GM21786 (cell line): Measurements from ENCODE around the gene SLIT3.

ENCODE experiments used
- ATAC-seq: cut with Tn5 transposase; IDR thresholded peaks from one replicate; pipeline ENCODE4 v1.9.1; 2021; ENCODE audit not compliant: unreplicated experiment

SLIT3 gene

GRCh38 chr5:169272111-169272510 lies 28.8 kb downstream of the SLIT3 start:
- no peak for ATAC-seq

DNA sequence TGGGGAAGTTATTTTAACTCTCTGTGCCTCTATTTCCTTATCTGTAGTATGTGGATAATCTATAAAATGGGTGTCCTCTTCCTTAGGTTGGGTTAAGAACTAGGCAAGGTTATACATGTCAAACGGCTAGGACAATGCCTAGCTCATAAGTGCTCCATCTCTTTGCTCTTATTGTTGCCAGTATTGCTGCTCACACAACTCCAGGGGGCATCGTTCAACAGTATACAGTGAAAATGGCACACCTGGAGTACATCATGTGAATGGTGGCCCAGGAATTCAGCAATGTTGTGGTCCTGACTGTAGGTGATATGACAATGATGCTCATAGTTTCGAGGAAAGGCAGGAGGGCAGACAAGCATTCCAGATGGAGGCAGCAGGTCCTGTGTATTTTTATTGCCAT lies 30.1 kb downstream of the SLIT3 start:
- no peak for ATAC-seq

DNA sequence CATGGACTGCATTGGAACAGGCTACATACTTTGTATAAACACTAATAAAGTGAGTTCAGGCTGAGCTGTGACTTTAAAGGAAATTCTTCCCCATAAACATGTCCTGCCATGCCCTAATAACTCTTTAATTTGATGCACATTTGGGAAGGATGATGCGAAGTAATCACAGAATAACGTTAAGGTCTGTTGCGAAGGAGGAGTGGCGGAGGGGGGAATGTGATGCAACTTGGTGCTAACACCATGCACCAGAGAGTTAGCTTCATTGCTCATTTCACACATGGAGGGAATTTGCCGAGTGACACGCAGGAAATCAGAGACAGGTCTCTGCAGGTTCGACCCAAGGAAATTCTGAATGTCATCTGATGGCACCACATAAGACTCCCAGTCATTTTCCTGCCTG lies 32.9 kb downstream of the SLIT3 start:
- ATAC-seq: no peak

DNA sequence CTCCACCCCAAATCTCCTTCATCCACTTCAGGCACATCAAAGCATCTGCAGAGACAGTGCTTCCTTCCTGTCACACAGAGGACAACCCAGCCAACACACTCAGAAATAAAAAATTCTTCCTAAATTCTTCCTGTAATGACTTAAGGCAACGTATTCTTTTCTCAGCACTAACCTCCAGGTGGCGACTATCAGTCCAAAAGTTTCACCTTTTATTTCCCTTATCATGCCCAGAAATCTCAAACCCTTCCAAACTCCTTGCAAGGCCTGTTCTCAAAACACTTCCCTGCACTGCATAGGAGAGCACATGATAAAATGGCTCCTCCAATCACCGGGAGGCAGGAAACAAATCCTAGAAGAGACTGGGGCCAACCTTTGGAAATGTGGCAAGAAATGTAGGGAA lies 35.1 kb downstream of the SLIT3 start:
- no peak for ATAC-seq

DNA sequence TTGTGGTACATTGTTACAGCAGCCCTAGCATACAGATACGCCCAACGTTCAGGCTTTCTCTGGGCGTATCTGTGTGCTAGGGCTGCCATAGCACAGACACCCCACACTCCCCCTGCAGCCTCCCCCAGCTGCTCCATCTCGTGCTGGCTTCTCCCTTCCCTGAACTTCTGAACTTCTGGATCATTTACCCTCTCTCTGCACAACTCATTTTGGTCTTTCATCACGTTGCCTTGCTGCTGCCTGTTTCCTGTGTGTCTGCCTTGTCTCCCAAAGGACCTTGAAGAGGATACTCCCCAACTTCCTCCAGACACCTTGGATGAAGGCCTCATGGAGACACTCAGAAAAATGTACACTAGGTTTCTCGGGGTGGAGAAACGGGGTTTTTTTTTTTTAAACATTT lies 37.3 kb downstream of the SLIT3 start:
- ATAC-seq: no peak

DNA sequence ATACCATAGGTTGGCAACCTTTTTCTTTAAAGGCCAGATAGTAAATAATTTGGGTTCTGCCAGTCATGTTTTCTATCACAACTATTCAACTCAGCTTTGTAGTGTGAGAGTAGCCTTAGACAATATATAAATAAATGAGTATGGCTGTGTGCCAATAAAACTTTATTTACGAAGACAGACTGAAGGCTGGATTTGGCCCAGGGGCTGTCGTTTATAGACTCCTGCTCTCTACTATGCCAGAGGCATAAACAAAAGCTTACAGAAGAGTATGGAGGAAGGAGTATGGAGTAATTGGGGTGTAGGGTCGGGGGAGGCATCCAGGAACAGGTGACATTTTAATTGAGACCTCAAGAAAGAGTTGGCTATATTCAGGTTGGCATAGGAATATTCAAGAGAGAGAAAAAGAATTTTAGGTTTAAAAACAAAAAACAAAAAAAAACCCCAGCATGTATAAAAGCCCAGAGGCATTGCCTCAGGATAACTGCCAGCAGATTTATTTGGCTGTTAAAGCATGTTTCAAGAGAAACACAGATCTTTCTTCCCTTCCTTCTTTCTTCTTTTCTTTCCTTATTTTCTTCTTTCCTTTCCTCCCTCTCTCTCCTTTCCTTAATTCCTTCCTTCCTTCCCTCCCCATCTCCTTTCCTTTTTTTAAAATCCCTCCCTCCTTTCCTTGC lies 39.9 kb downstream of the SLIT3 start:
- ATAC-seq: no peak

GRCh38 chr5:169258372-169259000 lies 42.5 kb downstream of the SLIT3 start:
- ATAC-seq: no peak

- ATAC-seq: no peak
Measured at GRCh38 chr5:169256191-169256590, 44.7 kb downstream of the SLIT3 start.

GRCh38 chr5:169253071-169253470 lies 47.9 kb downstream of the SLIT3 start:
- no peak for ATAC-seq

GRCh38 chr5:169251333-169252084 lies 49.4 kb downstream of the SLIT3 start:
- ATAC-seq: no peak

GRCh38 chr5:169250887-169251286 lies 50.1 kb downstream of the SLIT3 start:
- no peak for ATAC-seq

- no peak for ATAC-seq
Measured at GRCh38 chr5:169248996-169249395, 51.9 kb downstream of the SLIT3 start.

- no peak for ATAC-seq
Measured at GRCh38 chr5:169248550-169248949, 52.4 kb downstream of the SLIT3 start.

DNA sequence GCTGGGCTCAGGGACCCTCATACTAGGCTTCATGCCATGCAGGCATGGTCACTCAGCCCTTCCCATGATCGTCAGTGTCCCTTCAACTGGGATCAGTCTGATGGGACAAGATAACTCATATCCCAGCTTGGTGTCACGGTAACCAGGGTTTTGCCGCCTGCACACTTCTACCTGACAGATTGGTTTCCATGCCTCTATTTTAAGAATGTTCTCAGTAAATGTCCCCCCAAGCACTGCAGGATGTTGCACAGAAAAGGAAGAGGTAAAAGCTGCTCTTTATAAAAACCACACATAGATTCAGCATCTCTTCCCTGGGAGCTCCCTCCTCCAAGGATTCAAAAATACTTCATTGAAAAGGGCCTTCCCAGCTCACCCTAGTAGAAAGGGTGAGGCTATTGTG lies 56.1 kb downstream of the SLIT3 start:
- no peak for ATAC-seq

DNA sequence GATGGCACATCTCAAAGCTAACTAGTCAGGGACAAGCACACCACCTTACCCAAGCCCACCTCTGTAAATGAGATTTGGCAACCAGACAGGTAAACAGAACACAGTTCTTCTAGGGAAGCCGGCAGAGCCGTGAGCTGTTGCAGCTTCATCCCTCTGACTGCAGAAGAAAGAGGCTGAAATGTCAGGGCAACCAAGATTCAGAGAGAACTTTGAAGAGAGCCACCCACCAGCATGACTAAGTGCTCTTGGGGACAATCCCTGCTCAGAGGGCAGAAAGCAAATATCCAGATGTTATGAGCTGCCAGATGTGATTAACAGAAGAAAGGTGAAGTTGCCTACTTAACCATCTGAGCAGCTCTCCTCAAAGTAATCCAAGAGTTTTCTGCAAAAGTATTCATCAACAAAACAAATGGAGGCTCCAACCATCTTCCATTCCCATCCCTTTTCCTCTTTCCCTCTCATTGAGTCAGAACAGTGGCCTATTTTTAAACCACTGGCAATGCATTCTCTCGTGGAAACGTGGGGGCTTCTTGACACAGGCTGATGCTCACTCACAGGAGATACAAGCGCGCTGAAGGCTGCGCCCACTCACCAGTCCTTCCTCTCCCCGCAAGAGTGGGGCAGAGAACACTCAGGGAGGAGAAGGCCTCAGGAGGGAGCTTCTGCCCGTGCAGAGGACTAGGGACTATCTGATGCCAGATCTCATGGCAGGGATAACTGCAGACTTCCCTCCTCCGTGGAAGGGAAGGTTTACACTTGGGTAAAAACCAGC lies 57.1 kb downstream of the SLIT3 start:
- ATAC-seq: no peak

- ATAC-seq: no peak
Measured at GRCh38 chr5:169242849-169243186, 58.1 kb downstream of the SLIT3 start.

GRCh38 chr5:169242175-169242848 lies 58.6 kb downstream of the SLIT3 start:
- ATAC-seq: no peak

GRCh38 chr5:169229342-169229892 lies 71.5 kb downstream of the SLIT3 start:
- no peak for ATAC-seq

DNA sequence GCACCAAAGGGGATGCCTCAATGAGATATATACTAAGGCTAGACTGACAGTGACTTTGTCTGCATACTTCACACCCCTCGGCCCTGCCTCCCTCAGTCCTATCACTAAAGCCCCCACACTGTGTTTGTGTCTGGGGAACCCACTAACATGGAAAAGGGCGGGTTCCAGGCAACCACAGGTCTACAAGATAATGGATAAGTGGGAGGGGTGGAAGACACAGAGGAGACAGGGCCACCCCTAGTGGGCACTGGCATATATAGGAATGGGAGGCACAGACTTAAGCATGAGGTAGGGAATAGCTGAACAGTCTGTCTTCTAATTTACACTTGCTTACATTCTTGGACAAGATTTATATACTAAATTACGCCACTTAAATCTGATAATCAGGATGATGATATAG lies 74.0 kb downstream of the SLIT3 start:
- no peak for ATAC-seq

GRCh38 chr5:169225830-169226356 lies 75.0 kb downstream of the SLIT3 start:
- ATAC-seq: no peak

GRCh38 chr5:169223595-169223953 lies 77.4 kb downstream of the SLIT3 start:
- no peak for ATAC-seq
